A673 (cell line): ENCODE measurements around the gene TMEM244. TPM values are rescaled to one million over a fixed set of nuclear protein-coding genes. Genes with fewer than 3 reads are reported as not detected.

Experiments
- BruUV-seq: library from RNA; stranded (reverse); fragments of 400-500 nt; replicated peaks from 2 replicates; lab custom pipeline; 2021; lab: Mats Ljungman, UMichigan
- CTCF ChIA-PET: fragments of 300-600 bp; sonication (Branson Sonifier 250); formaldehyde crosslinking; loops from one replicate; lab custom pipeline; 2022; ENCODE audit warnings: antibody characterized with exemption; lab: Charles Lee
- POLR2A ChIA-PET: fragments of 300-600 bp; sonication (Branson Sonifier 250); formaldehyde crosslinking; loops from one replicate; lab custom pipeline; 2022; ENCODE audit warnings: antibody characterized with exemption; ENCODE audit not compliant: low non-redundant PET; lab: Charles Lee
- DNase-seq: peaks from one replicate; pipeline ENCODE4 v3.0.0-alpha.2; 2015; ENCODE audit warnings: low spot score
- H3K27ac ChIP-seq: fragments of 200-600 bp; sonication (generic); 2 replicates; pipeline ENCODE4 v1.5.1; 2016; ENCODE audit warnings: mixed run types, low read depth, mild to moderate bottlenecking, mixed read lengths, antibody characterized with exemption, low read length; ENCODE audit not compliant: poor library complexity, severe bottlenecking
- H3K27me3 ChIP-seq: fragments of 200-600 bp; sonication (generic); replicated peaks from 2 replicates; pipeline ENCODE4 v1.6.1; 2017; ENCODE audit warnings: mixed run types, low read depth, mild to moderate bottlenecking, mixed read lengths, antibody characterized with exemption, low read length; ENCODE audit not compliant: insufficient read depth, poor library complexity
- H3K36me3 ChIP-seq: fragments of 200-600 bp; sonication (generic); 2 replicates; pipeline ENCODE4 v1.6.1; 2016; ENCODE audit warnings: mixed run types, mild to moderate bottlenecking, mixed read lengths, antibody characterized with exemption, low read length; ENCODE audit not compliant: insufficient read depth, poor library complexity, severe bottlenecking
- H3K4me1 ChIP-seq: fragments of 200-600 bp; sonication (generic); 2 replicates; pipeline ENCODE4 v1.6.1; 2017; ENCODE audit warnings: mixed run types, mild to moderate bottlenecking, mixed read lengths, antibody characterized with exemption, low read length; ENCODE audit not compliant: insufficient read depth, poor library complexity, severe bottlenecking
- H3K4me3 ChIP-seq: fragments of 200-600 bp; sonication (generic); 2 replicates; pipeline ENCODE4 v1.5.1; 2016; ENCODE audit warnings: low read depth, mixed run types, mild to moderate bottlenecking, mixed read lengths, low read length; ENCODE audit not compliant: poor library complexity, severe bottlenecking
- H3K9me3 ChIP-seq: fragments of 200-600 bp; sonication (generic); 2 replicates; pipeline ENCODE4 v1.6.1; 2016; ENCODE audit warnings: mixed run types, low read depth, mild to moderate bottlenecking, mixed read lengths, antibody characterized with exemption, low read length; ENCODE audit not compliant: poor library complexity, severe bottlenecking
- CTCF ChIP-seq: fragments of 300-800, 200-600 bp; sonication (generic); conservative IDR thresholded peaks from 2 replicates; pipeline ENCODE4 v1.5.1; 2017; ENCODE audit warnings: low read depth, mild to moderate bottlenecking, antibody characterized with exemption, low read length, moderate library complexity, mixed read lengths
- EZH2 ChIP-seq: fragments of 200-600 bp; sonication (generic); IDR thresholded peaks from 2 replicates; pipeline ENCODE4 v1.6.1; 2017; ENCODE audit warnings: borderline replicate concordance, low read depth, mild to moderate bottlenecking, mixed read lengths, antibody characterized with exemption, low read length; ENCODE audit not compliant: poor library complexity, severe bottlenecking
- intact Hi-C: fragments of 100-400 bp; cut with micrococcal nuclease; formaldehyde crosslinking; loops from one replicate; pipeline ENCODE4 v1.10.0; 2022; ENCODE audit not compliant: unreplicated experiment
- total RNA-seq: library from RNA; stranded (reverse); gene quantifications from 2 replicates; pipeline ENCODE4 v1.2.3, GENCODE V29; 2021

Gene TMEM244
- total RNA-seq, 1 experiment from 2014 or later = not detected

GRCh38 chr6:129889580-129889979 is 28.5 kb upstream of the TMEM244 start:
- TF ChIP-seq EZH2 (no peak), CTCF (no peak)
- CTCF ChIA-PET = interaction anchor here (0.7 kb wide), 1 partner anchor 69 kb away, joined by 3 read pairs; no protein-coding TSS in a partner anchor
- H3K36me3 ChIP-seq = no peaks in the 10 kb centered on the region
- no TSS peak for BruUV-seq
- no peaks in the 10 kb centered on the region for H3K9me3 ChIP-seq
- DNase-seq = peak; percentile 78
- intact Hi-C loops = loop anchor here (5.0 to 10.0 kb wide), 3 partner anchors 292 to 1455 kb away; no protein-coding TSS in a partner anchor
- POLR2A ChIA-PET = no interaction called here
- no peak overlapping the region for H3K4me3 ChIP-seq
- peak overlapping the region; percentile 79 for H3K27ac ChIP-seq
- no peaks in the 10 kb centered on the region for H3K27me3 ChIP-seq
- peaks cover 60% of the 10 kb centered on the region for H3K4me1 ChIP-seq

GRCh38 chr6:129886401-129887155 is 25.5 kb upstream of the TMEM244 start:
- no TSS peak for BruUV-seq
- TF ChIP-seq EZH2 = no peak
- no peak for TF ChIP-seq CTCF
- intact Hi-C loops = loop anchor here (1.0 to 10.0 kb wide), 4 partner anchors 98 to 1452 kb away; no protein-coding TSS in a partner anchor
- ChIA-PET CTCF (interaction anchor here (0.6 to 0.7 kb wide), 2 partner anchors 43 to 52 kb away, joined by 3 read pairs; no protein-coding TSS in a partner anchor), POLR2A (no interaction called here)
- H3K27ac ChIP-seq = peak overlapping the region; percentile 79
- H3K27me3 ChIP-seq = no peaks in the 10 kb centered on the region
- H3K4me3 ChIP-seq = no peak overlapping the region
- H3K4me1 ChIP-seq = peaks cover 49% of the 10 kb centered on the region
- H3K9me3 ChIP-seq = no peaks in the 10 kb centered on the region
- no peaks in the 10 kb centered on the region for H3K36me3 ChIP-seq
- peak; percentile 92 for DNase-seq

- BruUV-seq = no TSS peak
- H3K4me1 ChIP-seq = peaks cover 37% of the 10 kb centered on the region
- no peak for TF ChIP-seq EZH2
- TF ChIP-seq CTCF = no peak
- H3K9me3 ChIP-seq = no peaks in the 10 kb centered on the region
- no peak overlapping the region for H3K27ac ChIP-seq
- H3K4me3 ChIP-seq = no peak overlapping the region
- H3K36me3 ChIP-seq = no peaks in the 10 kb centered on the region
- intact Hi-C loops = loop anchor here (10.0 kb wide), 2 partner anchors 389 to 1449 kb away; no protein-coding TSS in a partner anchor
- ChIA-PET POLR2A (no interaction called here), CTCF (no interaction called here)
- DNase-seq = no peak
- no peaks in the 10 kb centered on the region for H3K27me3 ChIP-seq
Observed at GRCh38 chr6:129884211-129884610, 23.1 kb upstream of the TMEM244 start.
